OCI-LY7 (cell line): ENCODE data around the gene COL13A1. TPM values are rescaled to one million over a fixed set of nuclear protein-coding genes. Genes with fewer than 3 reads are reported as not detected.

Experiments
- BruUV-seq: library from RNA; stranded (reverse); fragments of 400-500 nt; replicated peaks from 2 replicates; lab custom pipeline; 2021; lab: Mats Ljungman, UMichigan
- CTCF ChIA-PET: fragments of 300-600 bp; sonication (Branson Sonifier 250); formaldehyde crosslinking; loops from one replicate; lab custom pipeline; 2022; ENCODE audit warnings: antibody characterized with exemption; ENCODE audit not compliant: unreplicated experiment; lab: Charles Lee
- POLR2A ChIA-PET: fragments of 300-600 bp; sonication (Branson Sonifier 250); formaldehyde crosslinking; loops from one replicate; lab custom pipeline; 2022; ENCODE audit warnings: antibody characterized with exemption; lab: Charles Lee
- DNase-seq: peaks from one replicate; pipeline ENCODE4 v3.0.0-alpha.2; 2015; ENCODE audit warnings: low spot score
- H2AFZ ChIP-seq: fragments of 200-600 bp; sonication (generic), shearing (Covaris generic); 2 replicates; pipeline ENCODE4 v1.6.1; 2014; ENCODE audit warnings: mild to moderate bottlenecking, antibody characterized with exemption, low read length, moderate library complexity
- H3K27ac ChIP-seq: fragments of 200-600 bp; sonication (generic); 2 replicates; pipeline ENCODE4 v1.5.1; 2014; ENCODE audit warnings: mixed run types, low read depth, mild to moderate bottlenecking, moderate library complexity, low read length, inconsistent platforms; ENCODE audit not compliant: poor library complexity, severe bottlenecking
- H3K36me3 ChIP-seq: fragments of 200-600 bp; sonication (generic); 2 replicates; pipeline ENCODE4 v1.6.1; 2014; ENCODE audit warnings: mild to moderate bottlenecking, antibody characterized with exemption, low read length, moderate library complexity, mixed read lengths; ENCODE audit not compliant: insufficient read depth
- H3K4me1 ChIP-seq: fragments of 200-600 bp; sonication (generic); 2 replicates; pipeline ENCODE4 v1.5.1; 2014; ENCODE audit warnings: mild to moderate bottlenecking, low read length; ENCODE audit not compliant: insufficient read depth, poor library complexity, severe bottlenecking
- H3K4me2 ChIP-seq: fragments of 200-600 bp; sonication (generic); 2 replicates; pipeline ENCODE4 v1.6.1; 2014; ENCODE audit warnings: mild to moderate bottlenecking, low read length
- H3K4me3 ChIP-seq: fragments of 200-600 bp; sonication (generic); 2 replicates; pipeline ENCODE4 v1.5.1; 2014; ENCODE audit warnings: mild to moderate bottlenecking, low read depth, low read length; ENCODE audit not compliant: poor library complexity, severe bottlenecking
- H3K79me2 ChIP-seq: fragments of 200-600 bp; sonication (generic); 2 replicates; pipeline ENCODE4 v1.6.1; 2016; ENCODE audit warnings: low read depth, mild to moderate bottlenecking, low read length, moderate library complexity, mixed read lengths; ENCODE audit not compliant: insufficient read depth
- H3K9me2 ChIP-seq: fragments of 200-600 bp; sonication (generic); 2 replicates; pipeline ENCODE4 v1.6.1; 2016; ENCODE audit warnings: mild to moderate bottlenecking, low read length, mixed read lengths; ENCODE audit not compliant: insufficient read depth
- H3K9me3 ChIP-seq: fragments of 200-600 bp; sonication (generic); 2 replicates; pipeline ENCODE4 v1.6.1; 2014; ENCODE audit warnings: mild to moderate bottlenecking, mixed run types, low read length, mixed read lengths
- H4K20me1 ChIP-seq: fragments of 200-600 bp; sonication (generic); 2 replicates; pipeline ENCODE4 v1.6.1; 2014; ENCODE audit warnings: mild to moderate bottlenecking, antibody characterized with exemption, low read length, moderate library complexity, mixed read lengths; ENCODE audit not compliant: insufficient read depth
- CTCF ChIP-seq: fragments of 200-600 bp; sonication (generic); conservative IDR thresholded peaks from 2 replicates; pipeline ENCODE4 v1.5.1; 2014; ENCODE audit warnings: mild to moderate bottlenecking, antibody characterized with exemption, low read length, moderate library complexity, mixed read lengths
- EZH2phosphoT487 ChIP-seq: fragments of 200-600 bp; sonication (generic); IDR thresholded peaks from 2 replicates; pipeline ENCODE4 v1.6.1; 2018; ENCODE audit warnings: low read depth, borderline replicate concordance, mild to moderate bottlenecking, mixed run types, antibody characterized with exemption, low read length, moderate library complexity, mixed read lengths
- intact Hi-C: fragments of 100-400 bp; cut with micrococcal nuclease; formaldehyde crosslinking; loops from one replicate; pipeline ENCODE4 v1.10.0; 2022; ENCODE audit not compliant: unreplicated experiment
- total RNA-seq, 2 experiments: library from RNA; depleted of rRNA in 1 of 2; stranded (reverse); fragments of >200 nt in 1 of 2; shearing (Covaris generic) in 1 of 2; gene quantifications; 2 replicates each; pipeline ENCODE4 v1.2.3, GENCODE V29; 2014 to 2022

Gene COL13A1
- total RNA-seq, 2 experiments from 2014 or later = 0.06 TPM; not detected in 1

GRCh38 chr10:69783515-69783914 lies 18.2 kb upstream of the COL13A1 start:
- Histone ChIP-seq H3K4me2 (no peak overlapping the region), H4K20me1 (no peaks in the 10 kb centered on the region), H3K36me3 (no peaks in the 10 kb centered on the region), H3K4me1 (no peaks in the 10 kb centered on the region), H2AFZ (no peak overlapping the region), H3K79me2 (no peaks in the 10 kb centered on the region), H3K9me2 (no peaks in the 10 kb centered on the region), H3K9me3 (no peaks in the 10 kb centered on the region), H3K27ac (no peak overlapping the region), H3K4me3 (no peak overlapping the region)
- intact Hi-C loops = no loop called here
- ChIA-PET CTCF (no interaction called here), POLR2A (interaction anchor here (0.6 kb wide), 2 partner anchors 8 to 1391 kb away, joined by 3 read pairs; no protein-coding TSS in a partner anchor)
- no TSS peak for BruUV-seq
- DNase-seq = no peak
- TF ChIP-seq CTCF = 0 out of 2 replicates have a peak, but pooled peaks have one; percentile 23
- no peak for TF ChIP-seq EZH2phosphoT487

- no TSS peak for BruUV-seq
- Histone ChIP-seq H3K4me2 (no peak overlapping the region), H4K20me1 (no peaks in the 10 kb centered on the region), H3K9me3 (no peaks in the 10 kb centered on the region), H3K9me2 (no peaks in the 10 kb centered on the region), H3K27ac (no peak overlapping the region), H3K36me3 (no peaks in the 10 kb centered on the region), H3K79me2 (no peaks in the 10 kb centered on the region), H3K4me3 (no peak overlapping the region), H2AFZ (no peak overlapping the region), H3K4me1 (no peaks in the 10 kb centered on the region)
- intact Hi-C loops = no loop called here
- ChIA-PET CTCF (no interaction called here), POLR2A (no interaction called here)
- peak; percentile 49 for TF ChIP-seq CTCF
- TF ChIP-seq EZH2phosphoT487 = no peak
- DNase-seq = peak; percentile 14
Observed at GRCh38 chr10:69786791-69787190, 14.9 kb upstream of the COL13A1 start.

GRCh38 chr10:69787681-69788080 lies 14.0 kb upstream of the COL13A1 start:
- BruUV-seq = no TSS peak
- Histone ChIP-seq H4K20me1 (no peaks in the 10 kb centered on the region), H3K4me3 (no peak overlapping the region), H3K36me3 (no peaks in the 10 kb centered on the region), H3K4me2 (no peak overlapping the region), H3K27ac (no peak overlapping the region), H3K4me1 (no peaks in the 10 kb centered on the region), H3K79me2 (no peaks in the 10 kb centered on the region), H2AFZ (no peak overlapping the region), H3K9me2 (no peaks in the 10 kb centered on the region), H3K9me3 (no peaks in the 10 kb centered on the region)
- TF ChIP-seq EZH2phosphoT487 = no peak
- TF ChIP-seq CTCF = no peak
- ChIA-PET POLR2A (no interaction called here), CTCF (no interaction called here)
- DNase-seq = no peak
- intact Hi-C loops = no loop called here
